ENCODE results near the gene BTBD3. TPM values are rescaled to one million over a fixed set of nuclear protein-coding genes. Genes with fewer than 3 reads are reported as not detected.

Gene BTBD3
- total and polyA plus RNA-seq, 2 donors (not counting 3 experiments of a cell fraction or from before 2014, with no cell fraction given), result 18.6 to 29.3 TPM

- no peak overlapping the region for H3K4me3 ChIP-seq (replicated peaks in 1 of 3; ENCODE audit: insufficient read depth in 1 of 3, low read depth in 1 of 3, low read length in 3 of 3)
- no peaks in the 10 kb centered on the region for H4K20me1 ChIP-seq (replicated peaks; ENCODE audit: control insufficient read depth, extremely low read depth, insufficient read depth, low read length)
- TF ChIP-seq MAX (IDR thresholded peaks at IDR 0.05; ENCODE audit: insufficient read depth, insufficient read length) (no peak), POLR2AphosphoS5 (IDR thresholded peaks at IDR 0.05; ENCODE audit: insufficient read depth, low read depth, low read length) (no peak), MYC (IDR thresholded peaks at IDR 0.05; ENCODE audit: low read depth, low read length) (no peak), GATA2 (IDR thresholded peaks at IDR 0.05; ENCODE audit: insufficient read depth, insufficient read length, low read depth, low read length) (no peak), FOS (IDR thresholded peaks at IDR 0.05; ENCODE audit: borderline replicate concordance, insufficient read depth, low read length) (no peak), EZH2 (IDR thresholded peaks at IDR 0.05; ENCODE audit: borderline replicate concordance, low read depth, low read length, severe bottlenecking) (no peak), JUN (IDR thresholded peaks at IDR 0.05; ENCODE audit: borderline replicate concordance, insufficient read depth, insufficient read length, low read depth) (no peak), POLR2A (IDR thresholded peaks at IDR 0.05; ENCODE audit: low read depth, low read length) (no peak)
- TF ChIP-seq, protein P1, sequence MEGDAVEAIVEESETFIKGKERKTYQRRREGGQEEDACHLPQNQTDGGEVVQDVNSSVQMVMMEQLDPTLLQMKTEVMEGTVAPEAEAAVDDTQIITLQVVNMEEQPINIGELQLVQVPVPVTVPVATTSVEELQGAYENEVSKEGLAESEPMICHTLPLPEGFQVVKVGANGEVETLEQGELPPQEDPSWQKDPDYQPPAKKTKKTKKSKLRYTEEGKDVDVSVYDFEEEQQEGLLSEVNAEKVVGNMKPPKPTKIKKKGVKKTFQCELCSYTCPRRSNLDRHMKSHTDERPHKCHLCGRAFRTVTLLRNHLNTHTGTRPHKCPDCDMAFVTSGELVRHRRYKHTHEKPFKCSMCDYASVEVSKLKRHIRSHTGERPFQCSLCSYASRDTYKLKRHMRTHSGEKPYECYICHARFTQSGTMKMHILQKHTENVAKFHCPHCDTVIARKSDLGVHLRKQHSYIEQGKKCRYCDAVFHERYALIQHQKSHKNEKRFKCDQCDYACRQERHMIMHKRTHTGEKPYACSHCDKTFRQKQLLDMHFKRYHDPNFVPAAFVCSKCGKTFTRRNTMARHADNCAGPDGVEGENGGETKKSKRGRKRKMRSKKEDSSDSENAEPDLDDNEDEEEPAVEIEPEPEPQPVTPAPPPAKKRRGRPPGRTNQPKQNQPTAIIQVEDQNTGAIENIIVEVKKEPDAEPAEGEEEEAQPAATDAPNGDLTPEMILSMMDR (IDR thresholded peaks at IDR 0.05; ENCODE audit: extremely low read depth in 1 of 2, insufficient read depth in 1 of 2, low read depth in 1 of 2, low read length in 2 of 2), result no peak
- H3K9me3 ChIP-seq (replicated peaks; ENCODE audit: control insufficient read depth, insufficient read depth, low read length), result no peaks in the 10 kb centered on the region
- no peak overlapping the region for H3K27ac ChIP-seq (ENCODE audit: insufficient read depth, low read depth, low read length)
- POLR2A ChIA-PET, result no interaction called here
- no peaks in the 10 kb centered on the region for H3K9me1 ChIP-seq (replicated peaks; ENCODE audit: control insufficient read depth, extremely low read depth, insufficient read depth, low read length)
- no peak overlapping the region for H3K9ac ChIP-seq (replicated peaks; ENCODE audit: extremely low read depth, insufficient read depth, low read length)
- H3K27me3 ChIP-seq (ENCODE audit: control insufficient read depth in 2 of 2, insufficient read depth in 2 of 2, low read length in 2 of 2), result peaks cover 4 to 5% of the 10 kb centered on the region in 2 experiments
- no TSS peak for BruUV-seq (replicated peaks)
- FAIRE-seq, result no peak
- no peak for DNase-seq (ENCODE audit: low read depth, low spot score)
- dilution Hi-C loops (cut with MboI; ENCODE audit: extremely low pct_ligation_motif_present, low sequenced_read_pairs), result no loop called here
- H3K79me2 ChIP-seq (ENCODE audit: control insufficient read depth, insufficient read depth, low read length), result no peaks in the 10 kb centered on the region
- no peak overlapping the region for H3K4me2 ChIP-seq (ENCODE audit: insufficient read depth, low read length)
- H2AFZ ChIP-seq (ENCODE audit: low read depth, low read length), result no peak overlapping the region
- H3K4me1 ChIP-seq (ENCODE audit: control insufficient read depth, extremely low read depth, insufficient read depth, low read length), result no peaks in the 10 kb centered on the region
- no peaks in the 10 kb centered on the region for H3K36me3 ChIP-seq (ENCODE audit: control insufficient read depth in 2 of 2, extremely low read depth in 1 of 2, insufficient read depth in 2 of 2, low read length in 2 of 2)
- CTCF ChIA-PET, result no interaction called here
- intact Hi-C loops (cut with micrococcal nuclease), result no loop called here
Measured at GRCh38 chr20:11882651-11883050, 35.0 kb upstream of the BTBD3 start.

Data from endothelial cell of umbilical vein (primary cell).